MM.1S (cell line): Measurements from ENCODE around the gene CLTC.

Experiments
- DNase-seq: peaks from one replicate; pipeline ENCODE4 v3.0.0-alpha.2; 2015
- H2AFZ ChIP-seq: fragments of 300-600 bp; sonication (generic); 2 replicates; pipeline ENCODE4 v1.6.0; 2016; ENCODE audit warnings: antibody characterized with exemption, low read length
- H3F3A ChIP-seq: fragments of 300-600 bp; sonication (generic); 2 replicates; pipeline ENCODE4 v1.6.1; 2016; ENCODE audit warnings: mild to moderate bottlenecking, antibody characterized with exemption, low read length, moderate library complexity, mixed read lengths; ENCODE audit not compliant: insufficient read depth
- H3K27ac ChIP-seq: fragments of 300-600 bp; sonication (generic); 2 replicates; pipeline ENCODE4 v1.5.1; 2016; ENCODE audit warnings: mild to moderate bottlenecking, low read length
- H3K27me3 ChIP-seq: fragments of 300-600 bp; sonication (generic); replicated peaks from 2 replicates; pipeline ENCODE4 v1.6.0; 2016; ENCODE audit warnings: low read length; ENCODE audit not compliant: insufficient read depth
- H3K36me3 ChIP-seq: fragments of 300-600 bp; sonication (generic); replicated peaks from 2 replicates; pipeline ENCODE4 v1.6.1; 2016; ENCODE audit warnings: mild to moderate bottlenecking, low read length, mixed read lengths; ENCODE audit not compliant: insufficient read depth
- H3K4me1 ChIP-seq: fragments of 300-600 bp; sonication (generic); 2 replicates; pipeline ENCODE4 v1.6.1; 2016; ENCODE audit warnings: low read length, mixed read lengths
- H3K4me2 ChIP-seq: fragments of 300-600 bp; sonication (generic); 2 replicates; pipeline ENCODE4 v1.6.0; 2016; ENCODE audit warnings: low read depth, low read length
- H3K4me3 ChIP-seq: fragments of 300-600 bp; sonication (generic); 2 replicates; pipeline ENCODE4 v1.5.1; 2016; ENCODE audit warnings: low read length, mixed read lengths
- H3K79me2 ChIP-seq: fragments of 300-600 bp; sonication (generic); 2 replicates; pipeline ENCODE4 v1.6.1; 2016; ENCODE audit warnings: mixed run types, low read length, mixed read lengths
- H3K9ac ChIP-seq: fragments of 300-600 bp; sonication (generic); 2 replicates; pipeline ENCODE4 v1.6.1; 2016; ENCODE audit warnings: low read length, mixed read lengths
- H3K9me2 ChIP-seq: fragments of 300-600 bp; sonication (generic); replicated peaks from 2 replicates; pipeline ENCODE4 v1.6.1; 2016; ENCODE audit warnings: mild to moderate bottlenecking, low read length, mixed read lengths; ENCODE audit not compliant: insufficient read depth
- H3K9me3 ChIP-seq: fragments of 300-600 bp; sonication (generic); replicated peaks from 2 replicates; pipeline ENCODE4 v1.6.1; 2016; ENCODE audit warnings: mild to moderate bottlenecking, low read length, mixed read lengths; ENCODE audit not compliant: insufficient read depth
- H4K20me1 ChIP-seq: fragments of 300-600 bp; sonication (generic); 2 replicates; pipeline ENCODE4 v1.6.1; 2016; ENCODE audit warnings: mild to moderate bottlenecking, low read length, moderate library complexity, mixed read lengths; ENCODE audit not compliant: insufficient read depth
- EZH2 ChIP-seq: fragments of 300-600 bp; sonication (generic); optimal IDR thresholded peaks from 2 replicates; pipeline ENCODE3; 2017; ENCODE audit warnings: low read depth, mild to moderate bottlenecking, antibody characterized with exemption, low read length, mixed read lengths
- EZH2phosphoT487 ChIP-seq: fragments of 300-600 bp; sonication (generic); IDR thresholded peaks from 2 replicates; pipeline ENCODE4 v1.6.1; 2018; ENCODE audit warnings: antibody characterized with exemption, low read length
- TF ChIP-seq, protein P1 (sequence below): fragments of 300-600 bp; sonication (generic); IDR thresholded peaks from 2 replicates; pipeline ENCODE4 v1.5.1; 2016; ENCODE audit warnings: antibody characterized with exemption, low read length, mixed read lengths

CLTC gene

GRCh38 chr17:59693582-59693981 lies 73.9 kb downstream of the CLTC start:
- no peak for DNase-seq
- peaks cover 27% of the 10 kb centered on the region; the same call in 1 of the 2 replicates for H3K36me3 ChIP-seq

GRCh38 chr17:59694344-59694743 lies 74.6 kb downstream of the CLTC start:
- no peak for DNase-seq
- TF ChIP-seq EZH2 (no peak), EZH2phosphoT487 (no peak)
- TF ChIP-seq, protein P1, sequence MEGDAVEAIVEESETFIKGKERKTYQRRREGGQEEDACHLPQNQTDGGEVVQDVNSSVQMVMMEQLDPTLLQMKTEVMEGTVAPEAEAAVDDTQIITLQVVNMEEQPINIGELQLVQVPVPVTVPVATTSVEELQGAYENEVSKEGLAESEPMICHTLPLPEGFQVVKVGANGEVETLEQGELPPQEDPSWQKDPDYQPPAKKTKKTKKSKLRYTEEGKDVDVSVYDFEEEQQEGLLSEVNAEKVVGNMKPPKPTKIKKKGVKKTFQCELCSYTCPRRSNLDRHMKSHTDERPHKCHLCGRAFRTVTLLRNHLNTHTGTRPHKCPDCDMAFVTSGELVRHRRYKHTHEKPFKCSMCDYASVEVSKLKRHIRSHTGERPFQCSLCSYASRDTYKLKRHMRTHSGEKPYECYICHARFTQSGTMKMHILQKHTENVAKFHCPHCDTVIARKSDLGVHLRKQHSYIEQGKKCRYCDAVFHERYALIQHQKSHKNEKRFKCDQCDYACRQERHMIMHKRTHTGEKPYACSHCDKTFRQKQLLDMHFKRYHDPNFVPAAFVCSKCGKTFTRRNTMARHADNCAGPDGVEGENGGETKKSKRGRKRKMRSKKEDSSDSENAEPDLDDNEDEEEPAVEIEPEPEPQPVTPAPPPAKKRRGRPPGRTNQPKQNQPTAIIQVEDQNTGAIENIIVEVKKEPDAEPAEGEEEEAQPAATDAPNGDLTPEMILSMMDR, result no peak
- Histone ChIP-seq H3K9ac (no peak overlapping the region), H3K27ac (no peak overlapping the region), H3K4me1 (peaks cover 12% of the 10 kb centered on the region; the same call in 1 of the 2 replicates), H3K27me3 (no peaks in the 10 kb centered on the region), H3F3A (peaks cover 6% of the 10 kb centered on the region; the same call in 1 of the 2 replicates), H3K9me3 (no peaks in the 10 kb centered on the region), H4K20me1 (peaks cover 40% of the 10 kb centered on the region), H3K36me3 (peaks cover 34% of the 10 kb centered on the region; the same call in 1 of the 2 replicates), H3K9me2 (no peaks in the 10 kb centered on the region), H3K79me2 (peaks cover 76% of the 10 kb centered on the region), H3K4me2 (no peak overlapping the region), H2AFZ (no peak overlapping the region), H3K4me3 (no peak overlapping the region)

More at GRCh38 chr17:59693582-59693981, 73.9 kb downstream of the CLTC start:
- no peak overlapping the region for H3K9ac ChIP-seq
- no peaks in the 10 kb centered on the region for H3K9me3 ChIP-seq
- H3K27ac ChIP-seq, result no peak overlapping the region
- peaks cover 6% of the 10 kb centered on the region; the same call in 1 of the 2 replicates for H3F3A ChIP-seq
- no peak overlapping the region for H3K4me3 ChIP-seq
- no peak overlapping the region for H2AFZ ChIP-seq
- H3K79me2 ChIP-seq, result peaks cover 76% of the 10 kb centered on the region
- H3K27me3 ChIP-seq, result no peaks in the 10 kb centered on the region
- H3K9me2 ChIP-seq, result no peaks in the 10 kb centered on the region
- TF ChIP-seq, protein P1, result no peak
- TF ChIP-seq EZH2phosphoT487, result no peak
- TF ChIP-seq EZH2, result no peak
- H4K20me1 ChIP-seq, result peaks cover 32% of the 10 kb centered on the region; the same call in 1 of the 2 replicates
- peaks cover 12% of the 10 kb centered on the region; the same call in 1 of the 2 replicates for H3K4me1 ChIP-seq
- H3K4me2 ChIP-seq, result no peak overlapping the region

DNA sequence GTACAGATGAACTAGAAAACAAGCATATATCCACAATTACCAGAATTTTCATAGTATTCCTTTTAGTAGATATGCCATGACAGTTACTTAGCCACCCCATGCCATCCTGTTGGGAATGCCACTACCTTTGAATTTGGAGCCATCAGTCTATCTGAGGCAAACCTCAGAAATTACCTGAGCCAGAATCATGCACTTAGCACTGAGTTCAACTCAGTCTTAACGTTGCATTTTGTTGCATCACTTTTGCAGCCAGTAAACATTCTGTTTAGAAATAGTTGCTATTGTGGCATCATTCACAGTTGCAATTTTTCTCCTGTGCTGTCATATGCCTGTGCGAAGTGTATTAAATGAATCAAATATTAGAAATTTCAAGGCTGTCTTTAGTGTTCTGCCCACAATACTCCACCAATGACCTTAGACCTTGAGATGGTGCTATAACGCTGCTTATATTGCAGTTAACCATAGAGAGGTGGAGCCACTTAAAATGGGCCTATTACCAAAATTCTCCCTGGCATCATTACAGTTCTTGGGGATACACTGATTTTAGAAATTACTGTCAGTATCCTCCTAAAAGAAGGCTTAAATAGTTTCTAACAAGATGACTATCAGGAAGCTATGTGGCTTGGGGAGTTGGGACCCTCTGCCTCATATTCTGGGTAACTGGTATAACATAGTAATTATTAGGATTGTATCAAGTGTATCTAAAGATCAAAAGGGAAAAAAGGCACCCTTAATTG lies 76.4 kb downstream of the CLTC start:
- TF ChIP-seq, protein P1, result no peak
- no peak for TF ChIP-seq EZH2phosphoT487
- TF ChIP-seq EZH2, result no peak
- Histone ChIP-seq H3K4me3 (no peak overlapping the region), H3K9ac (no peak overlapping the region), H3K9me2 (no peaks in the 10 kb centered on the region), H3K27me3 (no peaks in the 10 kb centered on the region), H3K79me2 (peaks cover 78% of the 10 kb centered on the region), H3K9me3 (no peaks in the 10 kb centered on the region), H3K4me1 (peaks cover 12% of the 10 kb centered on the region; the same call in 1 of the 2 replicates), H3F3A (0 out of 2 replicates have a peak, but pooled peaks cover 5% of the 10 kb centered on the region), H3K36me3 (peaks cover 33% of the 10 kb centered on the region; the same call in 1 of the 2 replicates), H4K20me1 (peaks cover 41% of the 10 kb centered on the region), H3K4me2 (no peak overlapping the region), H3K27ac (no peak overlapping the region), H2AFZ (no peak overlapping the region)
- DNase-seq, result no peak
